Measurements from ENCODE around the gene ASXL2.

ASXL2 gene

DNA sequence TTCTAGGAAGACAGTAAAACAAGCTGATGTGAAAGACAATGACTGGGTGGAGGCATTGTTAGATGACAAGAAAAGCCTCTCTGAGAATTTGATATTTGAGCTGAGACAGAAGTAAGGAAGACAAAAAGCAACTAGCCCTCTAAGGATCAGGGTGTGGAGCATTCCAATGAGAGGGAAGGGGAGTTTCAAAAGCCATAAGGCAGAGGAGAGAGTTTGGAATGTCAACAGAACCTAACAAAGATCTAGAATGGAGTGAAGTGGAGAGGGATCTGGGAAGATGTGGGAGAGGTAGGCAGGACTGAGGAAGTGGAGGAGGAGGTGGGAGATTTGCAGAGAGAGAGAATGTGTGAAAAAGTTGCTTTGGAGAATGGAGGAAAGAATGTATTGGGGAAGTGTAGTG is 17.3 kb upstream of the ASXL2 start:
- no peak for DNase-seq (ENCODE audit: low read depth)
- no peak overlapping the region for H3K4me3 ChIP-seq (ENCODE audit: low read depth, low read length)
- in situ Hi-C loops (cut with HindIII; ENCODE audit: low sequenced_read_pairs): no loop called here
- TF ChIP-seq, protein P1, sequence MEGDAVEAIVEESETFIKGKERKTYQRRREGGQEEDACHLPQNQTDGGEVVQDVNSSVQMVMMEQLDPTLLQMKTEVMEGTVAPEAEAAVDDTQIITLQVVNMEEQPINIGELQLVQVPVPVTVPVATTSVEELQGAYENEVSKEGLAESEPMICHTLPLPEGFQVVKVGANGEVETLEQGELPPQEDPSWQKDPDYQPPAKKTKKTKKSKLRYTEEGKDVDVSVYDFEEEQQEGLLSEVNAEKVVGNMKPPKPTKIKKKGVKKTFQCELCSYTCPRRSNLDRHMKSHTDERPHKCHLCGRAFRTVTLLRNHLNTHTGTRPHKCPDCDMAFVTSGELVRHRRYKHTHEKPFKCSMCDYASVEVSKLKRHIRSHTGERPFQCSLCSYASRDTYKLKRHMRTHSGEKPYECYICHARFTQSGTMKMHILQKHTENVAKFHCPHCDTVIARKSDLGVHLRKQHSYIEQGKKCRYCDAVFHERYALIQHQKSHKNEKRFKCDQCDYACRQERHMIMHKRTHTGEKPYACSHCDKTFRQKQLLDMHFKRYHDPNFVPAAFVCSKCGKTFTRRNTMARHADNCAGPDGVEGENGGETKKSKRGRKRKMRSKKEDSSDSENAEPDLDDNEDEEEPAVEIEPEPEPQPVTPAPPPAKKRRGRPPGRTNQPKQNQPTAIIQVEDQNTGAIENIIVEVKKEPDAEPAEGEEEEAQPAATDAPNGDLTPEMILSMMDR (IDR thresholded peaks at IDR 0.05; ENCODE audit: low read depth, low read length, missing control alignments): no peak

DNA sequence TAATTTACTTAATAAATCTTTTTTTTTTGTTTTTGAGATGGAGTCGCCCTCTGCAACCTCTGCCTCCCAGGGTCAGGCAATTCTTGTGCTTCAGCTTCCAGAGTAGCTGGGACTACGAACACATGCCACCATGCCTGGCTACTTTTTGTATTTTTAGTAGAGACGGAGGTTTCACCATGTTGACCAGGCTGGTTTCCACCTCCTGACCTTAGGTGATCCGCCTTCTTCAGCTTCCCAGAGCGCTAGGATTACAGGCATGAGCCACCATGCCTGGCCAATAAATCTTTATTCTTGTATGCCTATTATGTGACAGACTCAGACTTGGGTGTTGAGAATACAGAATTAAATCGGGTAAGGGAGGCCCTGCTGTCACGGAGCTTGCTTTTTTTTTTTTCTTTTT is 16.7 kb upstream of the ASXL2 start:
- H3K4me3 ChIP-seq (ENCODE audit: low read depth, low read length): no peak overlapping the region
- TF ChIP-seq, protein P1 (IDR thresholded peaks at IDR 0.05; ENCODE audit: low read depth, low read length, missing control alignments): no peak
- in situ Hi-C loops (cut with HindIII; ENCODE audit: low sequenced_read_pairs): no loop called here
- no peak for DNase-seq (ENCODE audit: low read depth)

DNA sequence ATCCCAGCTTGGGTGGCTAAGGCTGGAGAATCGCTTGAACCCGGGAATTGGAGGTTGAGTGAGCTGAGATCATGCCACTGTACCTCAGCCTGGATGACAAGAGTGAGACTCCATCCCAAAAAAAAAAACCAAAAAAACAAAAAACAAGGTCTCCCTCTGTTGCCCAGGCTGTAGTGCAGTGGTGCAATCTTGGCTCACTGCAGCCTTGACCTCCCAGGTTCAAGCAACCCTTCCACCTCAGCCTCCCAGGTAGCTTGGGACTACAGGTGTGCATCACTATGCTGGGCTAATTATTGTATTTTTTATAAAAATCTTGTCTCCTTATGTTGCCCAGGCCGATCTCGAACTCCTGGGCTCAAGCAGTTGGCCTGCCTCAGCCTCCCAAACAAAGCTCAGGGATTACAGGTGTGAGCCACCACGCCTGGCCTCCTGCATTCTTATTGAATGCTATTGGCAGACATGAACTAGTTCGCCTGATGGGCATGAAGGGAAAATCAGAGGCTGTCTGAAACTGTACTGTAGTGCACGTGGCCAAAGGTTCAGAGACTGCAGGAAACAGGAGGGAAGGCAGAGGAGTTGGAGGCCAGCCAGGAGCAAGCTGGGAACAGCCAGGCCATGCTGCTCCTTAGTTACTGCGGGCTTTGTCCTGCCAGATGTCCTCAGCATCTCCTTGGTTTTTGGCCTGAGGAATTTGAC is 16.0 kb upstream of the ASXL2 start:
- DNase-seq (ENCODE audit: low read depth): peak; percentile 53
- TF ChIP-seq, protein P1 (IDR thresholded peaks at IDR 0.05; ENCODE audit: low read depth, low read length, missing control alignments): no peak
- H3K4me3 ChIP-seq (ENCODE audit: low read depth, low read length): no peak overlapping the region
- in situ Hi-C loops (cut with HindIII; ENCODE audit: low sequenced_read_pairs): no loop called here

DNA sequence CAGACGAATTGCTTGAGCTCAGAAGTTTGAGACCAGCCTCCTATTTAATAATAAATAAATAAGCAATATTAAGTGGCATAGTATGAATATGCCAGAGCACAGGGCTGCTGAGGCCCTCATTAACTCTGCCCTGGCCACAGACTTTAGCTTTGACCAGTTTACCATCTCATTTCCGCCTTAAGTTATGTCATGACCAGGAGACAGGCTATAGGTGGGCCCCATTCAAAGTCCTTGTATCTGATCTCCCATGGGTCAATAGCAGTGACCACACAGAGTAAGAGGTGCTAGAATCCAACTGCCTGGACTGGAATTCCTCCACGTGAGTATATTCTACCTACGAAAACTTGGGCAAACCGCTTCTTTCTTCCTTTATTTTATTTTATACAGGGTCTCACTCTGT is 13.4 kb upstream of the ASXL2 start:
- TF ChIP-seq, protein P1 (IDR thresholded peaks at IDR 0.05; ENCODE audit: low read depth, low read length, missing control alignments): no peak
- in situ Hi-C loops (cut with HindIII; ENCODE audit: low sequenced_read_pairs): no loop called here
- DNase-seq (ENCODE audit: low read depth): no peak
- no peak overlapping the region for H3K4me3 ChIP-seq (ENCODE audit: low read depth, low read length)

DNA sequence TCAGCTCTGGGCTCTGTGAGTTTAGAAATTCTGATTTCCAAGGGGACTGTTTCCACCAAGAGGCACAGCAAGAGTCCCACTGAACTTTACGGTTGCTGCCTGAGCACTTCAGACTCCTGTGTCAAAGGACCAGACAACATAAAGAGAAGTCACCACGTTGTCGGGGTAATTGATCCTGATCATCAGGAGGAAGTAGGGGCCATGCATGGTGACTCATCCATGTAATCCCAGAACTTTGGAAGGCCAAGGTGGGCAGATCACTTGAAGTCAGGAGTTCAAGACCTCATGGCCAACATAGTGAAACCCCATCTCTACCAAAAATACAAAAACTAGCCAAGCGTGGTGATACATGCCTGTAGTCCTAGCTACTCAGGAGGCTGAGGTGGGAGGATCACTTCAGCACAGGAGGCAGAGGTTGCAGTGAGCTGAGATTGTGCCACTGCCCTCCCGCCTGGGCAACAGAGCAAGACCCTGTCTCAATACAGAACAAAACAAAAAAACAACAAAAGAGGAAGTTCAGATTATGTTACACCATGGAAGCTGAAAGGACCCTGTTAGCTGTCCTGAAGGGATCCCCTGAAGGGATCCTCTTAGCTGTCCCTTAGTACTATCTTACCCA is 9.4 kb upstream of the ASXL2 start:
- no peak overlapping the region for H3K4me3 ChIP-seq (ENCODE audit: low read depth, low read length)
- DNase-seq (ENCODE audit: low read depth): no peak
- in situ Hi-C loops (cut with HindIII; ENCODE audit: low sequenced_read_pairs): no loop called here
- TF ChIP-seq, protein P1 (IDR thresholded peaks at IDR 0.05; ENCODE audit: low read depth, low read length, missing control alignments): no peak

DNA sequence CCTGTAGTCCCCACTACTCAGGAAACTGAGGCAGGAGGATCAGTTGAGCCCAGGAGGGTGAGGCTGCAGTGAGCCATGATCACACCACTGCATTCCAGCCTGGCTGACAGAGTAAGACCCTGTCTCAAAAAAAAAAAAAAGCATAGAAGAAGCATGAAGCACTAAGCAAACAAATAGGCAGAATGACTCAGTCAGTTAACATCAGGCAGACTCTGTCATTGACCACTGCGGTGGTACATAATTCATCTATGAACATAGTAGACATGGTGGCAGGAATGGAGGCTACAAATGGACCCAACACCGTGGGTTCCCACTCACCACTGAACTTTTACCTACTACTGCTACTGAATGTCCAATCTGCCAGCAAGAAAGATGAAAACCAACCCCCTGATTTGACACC is 7.6 kb upstream of the ASXL2 start:
- no peak overlapping the region for H3K4me3 ChIP-seq (ENCODE audit: low read depth, low read length)
- TF ChIP-seq, protein P1 (IDR thresholded peaks at IDR 0.05; ENCODE audit: low read depth, low read length, missing control alignments): no peak
- in situ Hi-C loops (cut with HindIII; ENCODE audit: low sequenced_read_pairs): no loop called here
- DNase-seq (ENCODE audit: low read depth): peak; percentile 36
